G401 (cell line): ENCODE measurements around the gene GDI1. TPM values are rescaled to one million over a fixed set of nuclear protein-coding genes. Genes with fewer than 3 reads are reported as not detected.

ENCODE experiments used
- DNase-seq: peaks from one replicate; pipeline ENCODE4 v3.0.0-alpha.2; 2015; ENCODE audit warnings: low spot score
- in situ Hi-C: cut with HindIII; loops from 2 replicates; pipeline ENCODE4 v1.10.0; 2016; ENCODE audit warnings: low sequenced_read_pairs, mixed read lengths
- total RNA-seq: library from RNA; depleted of rRNA; stranded (reverse); fragments of >200 nt; shearing (Covaris generic); gene quantifications from 2 replicates; pipeline ENCODE4 v1.2.3, GENCODE V29; 2014

GDI1 gene
- total RNA-seq, 1 experiment from 2014 or later = 57.6 TPM

- DNase-seq = no peak
- in situ Hi-C loops = no loop called here
Measured at GRCh38 chrX:154434394-154435168, 2.4 kb upstream of the GDI1 start.

GRCh38 chrX:154435171-154435733, 1.7 kb upstream of the GDI1 start:
- DNase-seq = no peak
- in situ Hi-C loops = no loop called here

DNA sequence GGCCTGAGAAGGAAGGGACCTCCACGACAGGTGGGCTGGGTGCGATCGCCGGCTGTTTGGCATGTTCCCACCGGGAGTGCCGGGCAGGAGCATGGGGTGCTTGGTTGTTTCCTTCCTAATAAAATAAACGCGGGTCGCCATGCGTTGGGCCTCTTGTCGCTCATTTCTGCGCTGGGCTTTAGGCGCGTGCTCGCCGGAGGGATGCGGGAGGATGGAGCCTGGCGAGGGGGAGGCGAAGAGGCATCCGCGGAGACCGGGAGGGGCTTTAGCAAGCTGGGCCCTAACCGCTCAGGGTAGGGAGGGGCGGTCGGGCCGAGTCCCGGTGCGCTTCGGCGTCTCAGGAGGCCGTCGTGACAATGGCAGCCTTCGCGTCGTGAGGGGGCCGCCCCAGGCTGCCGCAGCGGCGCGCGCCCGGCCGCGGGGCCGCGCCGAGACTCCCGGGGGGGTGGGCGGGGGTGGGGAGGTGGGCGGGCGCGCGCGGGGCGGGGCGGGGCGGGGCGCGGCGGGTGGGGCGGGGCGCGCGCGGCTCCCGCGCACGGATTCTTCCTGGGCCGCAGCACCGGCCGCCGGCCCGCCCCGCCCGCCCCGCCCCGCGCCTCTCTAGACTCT, 476 bp upstream of the GDI1 start:
- in situ Hi-C loops = no loop called here
- no peak for DNase-seq

- in situ Hi-C loops = no loop called here
- DNase-seq = no peak
Measured at GRCh38 chrX:154437971-154438893, 1.3 kb downstream of the GDI1 start.

DNA sequence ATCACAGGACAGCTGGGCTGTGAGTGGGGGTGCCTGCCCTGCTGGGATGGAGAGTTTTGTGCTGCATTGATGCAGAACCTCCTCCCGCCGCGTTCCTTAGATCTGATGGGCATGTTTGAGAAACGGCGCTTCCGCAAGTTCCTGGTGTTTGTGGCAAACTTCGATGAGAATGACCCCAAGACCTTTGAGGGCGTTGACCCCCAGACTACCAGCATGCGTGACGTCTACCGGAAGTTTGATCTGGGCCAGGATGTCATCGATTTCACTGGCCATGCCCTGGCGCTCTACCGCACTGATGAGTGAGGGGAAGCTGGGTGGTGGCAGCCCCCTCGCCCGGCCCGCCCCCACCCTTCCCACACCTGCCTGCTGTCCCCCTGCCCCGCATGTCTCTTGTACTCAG, 2.9 kb downstream of the GDI1 start:
- in situ Hi-C loops = no loop called here
- no peak for DNase-seq

- no peak for DNase-seq
- in situ Hi-C loops = no loop called here
Measured at GRCh38 chrX:154440623-154441357, 3.8 kb downstream of the GDI1 start.

DNA sequence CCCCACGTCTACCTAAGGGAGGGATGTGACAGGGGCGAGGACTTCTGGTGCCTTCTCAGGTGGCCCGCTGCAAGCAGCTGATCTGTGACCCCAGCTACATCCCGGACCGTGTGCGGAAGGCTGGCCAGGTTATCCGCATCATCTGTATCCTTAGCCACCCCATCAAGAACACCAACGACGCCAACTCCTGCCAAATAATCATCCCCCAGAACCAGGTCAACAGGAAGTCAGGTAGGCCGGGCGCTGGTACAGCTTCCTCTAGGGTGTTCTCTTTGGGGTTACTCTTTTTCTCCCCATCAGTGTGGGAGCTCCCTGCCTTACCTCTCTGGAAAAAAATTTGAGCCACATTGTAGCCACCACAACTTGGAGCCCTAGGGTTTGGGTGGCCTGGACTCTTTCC, 4.6 kb downstream of the GDI1 start:
- DNase-seq = no peak
- in situ Hi-C loops = no loop called here

DNA sequence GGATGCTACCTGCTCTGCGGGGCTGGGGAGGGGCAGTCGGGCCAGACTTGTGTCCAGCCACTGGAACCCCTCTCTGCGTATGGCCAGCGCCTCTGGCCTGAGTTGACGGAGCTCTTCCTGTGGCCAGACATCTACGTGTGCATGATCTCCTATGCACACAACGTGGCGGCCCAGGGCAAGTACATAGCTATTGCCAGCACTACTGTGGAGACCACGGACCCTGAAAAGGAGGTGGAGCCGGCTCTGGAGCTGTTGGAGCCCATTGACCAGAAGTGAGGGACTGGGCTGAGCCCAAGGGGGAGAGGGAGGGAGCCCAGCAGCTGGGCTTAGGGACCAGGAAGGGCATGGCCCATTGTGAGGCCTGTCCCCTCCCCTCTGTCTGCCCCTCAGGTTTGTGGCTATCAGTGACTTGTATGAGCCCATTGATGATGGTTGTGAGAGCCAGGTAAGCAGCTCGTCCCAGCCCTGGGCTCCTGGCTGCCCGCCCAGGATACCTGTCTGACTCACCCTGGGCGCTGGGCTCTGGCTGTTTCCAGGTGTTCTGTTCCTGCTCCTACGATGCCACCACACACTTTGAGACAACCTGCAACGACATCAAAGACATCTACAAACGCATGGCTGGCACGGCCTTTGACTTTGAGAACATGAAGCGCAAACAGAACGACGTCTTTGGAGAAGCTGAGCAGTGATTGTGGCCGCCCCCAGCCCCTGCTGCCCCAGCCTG, 5.2 kb downstream of the GDI1 start:
- DNase-seq = no peak
- in situ Hi-C loops = no loop called here

GRCh38 chrX:154443479-154443910, 6.5 kb downstream of the GDI1 start:
- no peak for DNase-seq
- in situ Hi-C loops = no loop called here

DNA sequence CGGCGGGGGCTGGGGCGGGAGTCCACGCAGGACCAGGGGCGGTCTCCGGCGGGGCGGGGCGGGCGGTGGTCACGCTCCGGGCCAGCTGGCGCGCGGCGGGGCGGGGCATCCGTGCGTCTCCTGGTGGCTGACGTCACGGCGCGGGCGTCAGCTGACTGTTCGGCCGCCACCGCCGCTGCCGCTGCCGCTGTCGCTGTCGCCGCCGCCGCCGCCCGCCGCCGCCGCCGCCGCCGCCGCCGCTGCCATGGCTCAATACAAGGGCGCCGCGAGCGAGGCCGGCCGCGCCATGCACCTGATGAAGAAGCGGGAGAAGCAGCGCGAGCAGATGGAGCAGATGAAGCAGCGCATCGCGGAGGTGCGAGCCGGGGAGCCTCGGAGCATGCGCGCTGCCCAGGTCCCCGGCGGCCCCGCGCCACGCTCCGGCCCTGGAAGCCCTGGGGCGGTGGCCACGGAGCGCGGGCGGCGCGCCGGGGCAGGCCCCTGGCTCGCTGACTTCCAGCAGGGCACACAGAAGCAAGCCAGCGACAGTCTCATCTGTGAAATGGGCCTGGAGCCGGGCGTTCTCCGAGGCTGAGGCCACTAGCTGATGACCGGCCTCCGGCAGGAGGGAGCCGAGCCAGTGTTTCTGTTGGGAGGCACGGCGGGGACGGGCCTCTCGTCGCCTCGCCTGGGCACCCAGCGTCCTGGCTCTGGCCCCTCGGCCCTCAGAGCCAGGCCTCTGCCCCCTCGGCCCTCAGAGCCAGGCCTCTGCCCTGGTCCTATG, 7.2 kb downstream of the GDI1 start, which contains the start of gene FAM50A:
Gene FAM50A (plus strand): TSS at position 150 of the 763 bp plus-strand sequence. CDS start 95 bp downstream, at position 245.
- in situ Hi-C loops = no loop called here

GRCh38 chrX:154444755-154445246, 7.8 kb downstream of the GDI1 start:
- in situ Hi-C loops = no loop called here
- no peak for DNase-seq

More for the DNA sequence above, 7.2 kb downstream of the GDI1 start, which contains the start of gene FAM50A:
- peak; percentile 65 for DNase-seq

GRCh38 chrX:154445776-154446175, 8.8 kb downstream of the GDI1 start:
- in situ Hi-C loops = no loop called here
- no peak for DNase-seq

GRCh38 chrX:154446430-154446829, 9.5 kb downstream of the GDI1 start:
- in situ Hi-C loops = no loop called here
- DNase-seq = no peak

DNA sequence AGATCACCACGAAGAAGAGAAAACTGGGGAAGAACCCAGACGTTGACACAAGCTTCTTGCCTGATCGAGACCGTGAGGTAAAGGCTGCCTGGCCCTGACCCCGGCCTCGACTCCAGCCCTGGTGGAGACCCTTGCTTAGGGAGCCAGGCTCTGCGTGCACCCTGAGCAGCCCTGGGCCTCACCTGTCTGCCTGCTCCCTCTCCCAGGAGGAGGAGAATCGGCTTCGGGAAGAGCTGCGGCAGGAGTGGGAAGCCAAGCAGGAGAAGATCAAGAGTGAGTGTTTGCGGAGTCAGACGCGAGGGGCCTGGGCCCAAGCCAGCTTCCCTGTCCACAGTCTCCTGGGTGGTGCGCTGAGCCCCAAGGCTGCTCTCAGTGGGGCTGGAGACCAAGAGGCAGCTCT, 11.5 kb downstream of the GDI1 start:
- no peak for DNase-seq
- in situ Hi-C loops = no loop called here

- in situ Hi-C loops = no loop called here
Measured at GRCh38 chrX:154449618-154450017, 12.7 kb downstream of the GDI1 start.

GRCh38 chrX:154450312-154450711, 13.4 kb downstream of the GDI1 start:
- in situ Hi-C loops = no loop called here
- DNase-seq = no peak

More at GRCh38 chrX:154449618-154450017, 12.7 kb downstream of the GDI1 start:
- no peak for DNase-seq

GRCh38 chrX:154452823-154453222, 15.9 kb downstream of the GDI1 start:
- peak; percentile 44 for DNase-seq
- in situ Hi-C loops = no loop called here
